ENCODE measurements around the gene ADARB2.

ADARB2 gene

DNA sequence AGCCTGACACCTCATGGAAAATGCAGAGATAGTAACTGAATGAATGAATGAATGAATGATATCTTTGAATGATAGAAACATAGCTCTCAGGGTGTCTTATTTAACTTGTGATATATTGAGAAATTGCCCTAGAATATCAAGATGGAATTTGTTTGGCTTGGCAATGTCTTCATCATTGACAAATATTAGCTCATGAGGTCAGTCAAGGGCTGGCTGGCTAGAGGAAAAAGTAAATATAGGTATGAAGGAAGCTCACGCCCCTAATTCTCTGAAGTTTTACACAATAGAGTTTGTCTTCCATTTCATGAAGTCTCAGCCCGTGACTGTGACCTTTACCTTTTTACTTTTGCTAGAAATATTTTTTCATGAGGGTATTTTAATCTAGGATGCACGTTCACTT, 305.2 kb downstream of the ADARB2 start:
- TF ChIP-seq TEAD4 (IDR thresholded peaks at IDR 0.05) (no peak), CREB1 (IDR thresholded peaks at IDR 0.05; ENCODE audit: low read depth) (no peak), EP300 (IDR thresholded peaks at IDR 0.05; ENCODE audit: borderline replicate concordance) (no peak), FOXM1 (IDR thresholded peaks at IDR 0.05; ENCODE audit: borderline replicate concordance, low read depth) (no peak), TAF1 (IDR thresholded peaks at IDR 0.05; ENCODE audit: low read depth) (no peak), MAX (IDR thresholded peaks at IDR 0.05) (no peak), RAD21 (IDR thresholded peaks at IDR 0.05; ENCODE audit: low read depth) (no peak), CEBPB (IDR thresholded peaks at IDR 0.05) (no peak), YY1 (IDR thresholded peaks at IDR 0.05; ENCODE audit: low read depth) (no peak), TCF12 (IDR thresholded peaks at IDR 0.05; ENCODE audit: low read depth) (no peak), NFIC (IDR thresholded peaks at IDR 0.05) (no peak), EGR1 (IDR thresholded peaks at IDR 0.05) (no peak), ZBTB7A (IDR thresholded peaks at IDR 0.05; ENCODE audit: low read depth) (no peak)
- TF ChIP-seq, protein P1, sequence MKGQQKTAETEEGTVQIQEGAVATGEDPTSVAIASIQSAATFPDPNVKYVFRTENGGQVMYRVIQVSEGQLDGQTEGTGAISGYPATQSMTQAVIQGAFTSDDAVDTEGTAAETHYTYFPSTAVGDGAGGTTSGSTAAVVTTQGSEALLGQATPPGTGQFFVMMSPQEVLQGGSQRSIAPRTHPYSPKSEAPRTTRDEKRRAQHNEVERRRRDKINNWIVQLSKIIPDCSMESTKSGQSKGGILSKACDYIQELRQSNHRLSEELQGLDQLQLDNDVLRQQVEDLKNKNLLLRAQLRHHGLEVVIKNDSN (IDR thresholded peaks at IDR 0.05), result no peak
- TF ChIP-seq, protein P2, sequence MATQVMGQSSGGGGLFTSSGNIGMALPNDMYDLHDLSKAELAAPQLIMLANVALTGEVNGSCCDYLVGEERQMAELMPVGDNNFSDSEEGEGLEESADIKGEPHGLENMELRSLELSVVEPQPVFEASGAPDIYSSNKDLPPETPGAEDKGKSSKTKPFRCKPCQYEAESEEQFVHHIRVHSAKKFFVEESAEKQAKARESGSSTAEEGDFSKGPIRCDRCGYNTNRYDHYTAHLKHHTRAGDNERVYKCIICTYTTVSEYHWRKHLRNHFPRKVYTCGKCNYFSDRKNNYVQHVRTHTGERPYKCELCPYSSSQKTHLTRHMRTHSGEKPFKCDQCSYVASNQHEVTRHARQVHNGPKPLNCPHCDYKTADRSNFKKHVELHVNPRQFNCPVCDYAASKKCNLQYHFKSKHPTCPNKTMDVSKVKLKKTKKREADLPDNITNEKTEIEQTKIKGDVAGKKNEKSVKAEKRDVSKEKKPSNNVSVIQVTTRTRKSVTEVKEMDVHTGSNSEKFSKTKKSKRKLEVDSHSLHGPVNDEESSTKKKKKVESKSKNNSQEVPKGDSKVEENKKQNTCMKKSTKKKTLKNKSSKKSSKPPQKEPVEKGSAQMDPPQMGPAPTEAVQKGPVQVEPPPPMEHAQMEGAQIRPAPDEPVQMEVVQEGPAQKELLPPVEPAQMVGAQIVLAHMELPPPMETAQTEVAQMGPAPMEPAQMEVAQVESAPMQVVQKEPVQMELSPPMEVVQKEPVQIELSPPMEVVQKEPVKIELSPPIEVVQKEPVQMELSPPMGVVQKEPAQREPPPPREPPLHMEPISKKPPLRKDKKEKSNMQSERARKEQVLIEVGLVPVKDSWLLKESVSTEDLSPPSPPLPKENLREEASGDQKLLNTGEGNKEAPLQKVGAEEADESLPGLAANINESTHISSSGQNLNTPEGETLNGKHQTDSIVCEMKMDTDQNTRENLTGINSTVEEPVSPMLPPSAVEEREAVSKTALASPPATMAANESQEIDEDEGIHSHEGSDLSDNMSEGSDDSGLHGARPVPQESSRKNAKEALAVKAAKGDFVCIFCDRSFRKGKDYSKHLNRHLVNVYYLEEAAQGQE (IDR thresholded peaks at IDR 0.05; ENCODE audit: low read depth), result no peak

DNA sequence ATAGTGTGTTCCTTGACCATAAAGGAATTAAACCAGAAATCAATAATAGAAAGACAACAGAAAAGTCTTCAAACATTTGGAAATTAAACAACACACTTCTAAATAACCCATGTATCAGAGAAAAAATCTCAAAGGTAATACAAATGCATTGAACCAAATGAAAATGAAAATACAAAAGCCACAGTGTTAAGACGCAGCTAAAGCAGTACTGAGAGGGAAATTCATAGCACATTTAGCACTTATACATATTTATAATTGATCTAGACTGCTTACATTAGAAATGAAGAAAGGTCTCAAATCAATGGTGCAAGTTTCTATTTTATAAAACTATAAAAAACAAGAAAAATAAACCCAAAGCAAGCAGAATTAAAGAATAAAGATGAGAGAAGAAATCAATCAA, 306.1 kb downstream of the ADARB2 start:
- TF ChIP-seq RAD21 (IDR thresholded peaks at IDR 0.05; ENCODE audit: low read depth) (no peak), MAX (IDR thresholded peaks at IDR 0.05) (no peak), ZBTB7A (IDR thresholded peaks at IDR 0.05; ENCODE audit: low read depth) (no peak), EGR1 (IDR thresholded peaks at IDR 0.05) (no peak), YY1 (IDR thresholded peaks at IDR 0.05; ENCODE audit: low read depth) (no peak), CREB1 (IDR thresholded peaks at IDR 0.05; ENCODE audit: low read depth) (no peak), TAF1 (IDR thresholded peaks at IDR 0.05; ENCODE audit: low read depth) (no peak)

- no peak for TF ChIP-seq YY1 (IDR thresholded peaks at IDR 0.05; ENCODE audit: low read depth)
- TF ChIP-seq FOXM1 (IDR thresholded peaks at IDR 0.05; ENCODE audit: borderline replicate concordance, low read depth), result no peak
- no peak for TF ChIP-seq MAX (IDR thresholded peaks at IDR 0.05)
- no peak for TF ChIP-seq NFIC (IDR thresholded peaks at IDR 0.05)
- TF ChIP-seq CREB1 (IDR thresholded peaks at IDR 0.05; ENCODE audit: low read depth), result no peak
- no peak for TF ChIP-seq ZBTB7A (IDR thresholded peaks at IDR 0.05; ENCODE audit: low read depth)
- no peak for TF ChIP-seq CEBPB (IDR thresholded peaks at IDR 0.05)
- TF ChIP-seq, protein P1 (IDR thresholded peaks at IDR 0.05), result no peak
- TF ChIP-seq EP300 (IDR thresholded peaks at IDR 0.05; ENCODE audit: borderline replicate concordance), result no peak
- no peak for TF ChIP-seq EGR1 (IDR thresholded peaks at IDR 0.05)
- TF ChIP-seq RAD21 (IDR thresholded peaks at IDR 0.05; ENCODE audit: low read depth), result no peak
- TF ChIP-seq TCF12 (IDR thresholded peaks at IDR 0.05; ENCODE audit: low read depth), result no peak
- TF ChIP-seq, protein P2 (IDR thresholded peaks at IDR 0.05; ENCODE audit: low read depth), result no peak
- TF ChIP-seq TAF1 (IDR thresholded peaks at IDR 0.05; ENCODE audit: low read depth), result no peak
Measured at GRCh38 chr10:1426786-1427185, 310.5 kb downstream of the ADARB2 start.

GRCh38 chr10:1425879-1426278, 311.4 kb downstream of the ADARB2 start:
- TF ChIP-seq, protein P2 (IDR thresholded peaks at IDR 0.05; ENCODE audit: low read depth), result no peak
- no peak for TF ChIP-seq MAX (IDR thresholded peaks at IDR 0.05)
- no peak for TF ChIP-seq CEBPB (IDR thresholded peaks at IDR 0.05)
- TF ChIP-seq EP300 (IDR thresholded peaks at IDR 0.05; ENCODE audit: borderline replicate concordance), result no peak
- no peak for TF ChIP-seq TEAD4 (IDR thresholded peaks at IDR 0.05)

All from Ishikawa (cell line).